SU-DHL-6 (cell line): Measurements from ENCODE around the gene MARK2.

Experiments used
- CTCF ChIP-seq: fragments of 200-600 bp; sonication (generic); IDR thresholded peaks from one replicate; pipeline ENCODE4 v1.5.1; 2017; ENCODE audit warnings: antibody characterized with exemption, mild to moderate bottlenecking, low read length, moderate library complexity; ENCODE audit not compliant: insufficient read depth, poor library complexity, severe bottlenecking
- EZH2phosphoT487 ChIP-seq: fragments of 200-600 bp; sonication (generic), shearing (Covaris generic); conservative IDR thresholded peaks from 2 replicates; pipeline ENCODE4 v1.6.1; 2018; ENCODE audit warnings: mild to moderate bottlenecking, antibody characterized with exemption, low read length, moderate library complexity, mixed read lengths

- TF ChIP-seq CTCF (no peak), EZH2phosphoT487 (no peak)
Observed at GRCh38 chr11:63918507-63919191, 79.7 kb downstream of the MARK2 start.
